ENCODE measurements around the gene ZSCAN1.

DNA sequence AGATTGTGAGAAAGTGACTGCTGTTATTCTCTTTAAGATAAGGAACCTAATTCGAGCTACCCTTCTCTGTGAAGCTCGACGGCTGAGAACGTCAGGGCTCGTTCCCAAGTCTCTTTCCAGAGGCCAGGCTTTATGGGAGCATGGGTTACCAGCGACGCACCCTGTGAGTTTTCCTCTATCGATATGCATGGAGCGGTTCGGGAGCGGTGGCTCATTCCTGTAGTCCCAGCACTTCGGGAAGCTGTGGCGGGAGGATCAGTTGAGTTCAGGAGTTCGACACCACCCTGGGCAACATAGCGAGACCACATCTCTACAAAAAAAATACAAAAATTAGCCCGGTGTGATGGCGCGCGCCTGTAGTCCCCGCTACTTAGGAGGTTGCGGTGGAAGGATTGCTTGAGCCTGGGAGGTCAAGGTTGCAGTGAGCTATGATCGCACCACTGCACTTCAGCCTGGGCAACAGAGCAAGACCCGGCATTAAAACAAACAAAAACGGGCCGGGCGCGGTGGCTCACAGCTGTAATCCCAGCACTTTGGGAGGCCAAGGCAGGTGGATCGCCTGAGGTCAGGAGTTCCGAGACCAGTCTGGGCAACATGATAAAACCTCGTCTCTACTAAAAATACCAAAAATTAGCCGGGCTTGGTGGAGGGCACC is 30.5 kb upstream of the ZSCAN1 start:
- TF ChIP-seq, protein P1, sequence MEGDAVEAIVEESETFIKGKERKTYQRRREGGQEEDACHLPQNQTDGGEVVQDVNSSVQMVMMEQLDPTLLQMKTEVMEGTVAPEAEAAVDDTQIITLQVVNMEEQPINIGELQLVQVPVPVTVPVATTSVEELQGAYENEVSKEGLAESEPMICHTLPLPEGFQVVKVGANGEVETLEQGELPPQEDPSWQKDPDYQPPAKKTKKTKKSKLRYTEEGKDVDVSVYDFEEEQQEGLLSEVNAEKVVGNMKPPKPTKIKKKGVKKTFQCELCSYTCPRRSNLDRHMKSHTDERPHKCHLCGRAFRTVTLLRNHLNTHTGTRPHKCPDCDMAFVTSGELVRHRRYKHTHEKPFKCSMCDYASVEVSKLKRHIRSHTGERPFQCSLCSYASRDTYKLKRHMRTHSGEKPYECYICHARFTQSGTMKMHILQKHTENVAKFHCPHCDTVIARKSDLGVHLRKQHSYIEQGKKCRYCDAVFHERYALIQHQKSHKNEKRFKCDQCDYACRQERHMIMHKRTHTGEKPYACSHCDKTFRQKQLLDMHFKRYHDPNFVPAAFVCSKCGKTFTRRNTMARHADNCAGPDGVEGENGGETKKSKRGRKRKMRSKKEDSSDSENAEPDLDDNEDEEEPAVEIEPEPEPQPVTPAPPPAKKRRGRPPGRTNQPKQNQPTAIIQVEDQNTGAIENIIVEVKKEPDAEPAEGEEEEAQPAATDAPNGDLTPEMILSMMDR (IDR thresholded peaks at IDR 0.05): no peak
- TF ChIP-seq, protein P2, sequence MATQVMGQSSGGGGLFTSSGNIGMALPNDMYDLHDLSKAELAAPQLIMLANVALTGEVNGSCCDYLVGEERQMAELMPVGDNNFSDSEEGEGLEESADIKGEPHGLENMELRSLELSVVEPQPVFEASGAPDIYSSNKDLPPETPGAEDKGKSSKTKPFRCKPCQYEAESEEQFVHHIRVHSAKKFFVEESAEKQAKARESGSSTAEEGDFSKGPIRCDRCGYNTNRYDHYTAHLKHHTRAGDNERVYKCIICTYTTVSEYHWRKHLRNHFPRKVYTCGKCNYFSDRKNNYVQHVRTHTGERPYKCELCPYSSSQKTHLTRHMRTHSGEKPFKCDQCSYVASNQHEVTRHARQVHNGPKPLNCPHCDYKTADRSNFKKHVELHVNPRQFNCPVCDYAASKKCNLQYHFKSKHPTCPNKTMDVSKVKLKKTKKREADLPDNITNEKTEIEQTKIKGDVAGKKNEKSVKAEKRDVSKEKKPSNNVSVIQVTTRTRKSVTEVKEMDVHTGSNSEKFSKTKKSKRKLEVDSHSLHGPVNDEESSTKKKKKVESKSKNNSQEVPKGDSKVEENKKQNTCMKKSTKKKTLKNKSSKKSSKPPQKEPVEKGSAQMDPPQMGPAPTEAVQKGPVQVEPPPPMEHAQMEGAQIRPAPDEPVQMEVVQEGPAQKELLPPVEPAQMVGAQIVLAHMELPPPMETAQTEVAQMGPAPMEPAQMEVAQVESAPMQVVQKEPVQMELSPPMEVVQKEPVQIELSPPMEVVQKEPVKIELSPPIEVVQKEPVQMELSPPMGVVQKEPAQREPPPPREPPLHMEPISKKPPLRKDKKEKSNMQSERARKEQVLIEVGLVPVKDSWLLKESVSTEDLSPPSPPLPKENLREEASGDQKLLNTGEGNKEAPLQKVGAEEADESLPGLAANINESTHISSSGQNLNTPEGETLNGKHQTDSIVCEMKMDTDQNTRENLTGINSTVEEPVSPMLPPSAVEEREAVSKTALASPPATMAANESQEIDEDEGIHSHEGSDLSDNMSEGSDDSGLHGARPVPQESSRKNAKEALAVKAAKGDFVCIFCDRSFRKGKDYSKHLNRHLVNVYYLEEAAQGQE (IDR thresholded peaks at IDR 0.05; ENCODE audit: insufficient read depth in 1 of 2, low read depth in 2 of 2, low read length in 1 of 2): no peak
- TF ChIP-seq POLR2AphosphoS5 (IDR thresholded peaks at IDR 0.05; ENCODE audit: low read depth, low read length): no peak
